Glutamatergic neuron (in vitro differentiated cells): ENCODE measurements around the gene CST6. TPM values are rescaled to one million over a fixed set of nuclear protein-coding genes. Genes with fewer than 3 reads are reported as not detected.
"Not testable (repeated sequence)": the region's sequence is repeated elsewhere in the genome, so short reads cannot be mapped to it uniquely, and the experiment has no call there.

Experiments
- DNase-seq: peaks from one replicate; pipeline ENCODE4 v3.0.0; 2022
- H3K27ac Mint-ChIP-seq: one replicate; pipeline ENCODE4 v1.8.0; 2020; ENCODE audit warnings: mild to moderate bottlenecking, mixed read lengths, inconsistent platforms; ENCODE audit not compliant: unreplicated experiment
- H3K27me3 Mint-ChIP-seq: one replicate; pipeline ENCODE4 v1.8.0; 2020; ENCODE audit warnings: mild to moderate bottlenecking, moderate library complexity, mixed read lengths, inconsistent platforms; ENCODE audit not compliant: unreplicated experiment
- H3K36me3 Mint-ChIP-seq: one replicate; pipeline ENCODE4 v1.8.0; 2020; ENCODE audit warnings: mild to moderate bottlenecking, mixed read lengths, inconsistent platforms; ENCODE audit not compliant: unreplicated experiment
- H3K4me1 Mint-ChIP-seq: one replicate; pipeline ENCODE4 v1.8.0; 2020; ENCODE audit warnings: mild to moderate bottlenecking, low read depth, mixed read lengths, inconsistent platforms; ENCODE audit not compliant: unreplicated experiment
- H3K4me3 Mint-ChIP-seq: one replicate; pipeline ENCODE4 v1.8.0; 2020; ENCODE audit warnings: mild to moderate bottlenecking, mixed read lengths, inconsistent platforms; ENCODE audit not compliant: unreplicated experiment
- H3K9me3 Mint-ChIP-seq: one replicate; pipeline ENCODE4 v1.8.0; 2020; ENCODE audit warnings: mild to moderate bottlenecking, moderate library complexity, mixed read lengths, inconsistent platforms; ENCODE audit not compliant: unreplicated experiment
- CTCF ChIP-seq: fragments of 200-600 bp; sonication (generic); IDR thresholded peaks from one replicate; pipeline ENCODE4 v1.5.0; 2021; ENCODE audit not compliant: partially characterized antibody, unreplicated experiment
- total RNA-seq: library from RNA; stranded (reverse); fragmentation: NEBNext Ultra II Directional; extraction: Animal tissue kit (Norgen Biotek cat#: 25700); gene quantifications from one replicate; pipeline ENCODE4 v1.2.1, GENCODE V29; 2021; ENCODE audit not compliant: unreplicated experiment

CST6 gene
- total RNA-seq, 1 donor from 2014 or later, result not detected

GRCh38 chr11:66020212-66020611 is 8.4 kb downstream of the CST6 start:
- H3K36me3 Mint-ChIP-seq, result no peaks in the 10 kb centered on the region
- peaks cover 16% of the 10 kb centered on the region for H3K27me3 Mint-ChIP-seq
- no peak overlapping the region for H3K4me3 Mint-ChIP-seq
- DNase-seq, result no peak
- no peak for TF ChIP-seq CTCF
- H3K9me3 Mint-ChIP-seq, result peaks cover 5% of the 10 kb centered on the region
- H3K4me1 Mint-ChIP-seq, result no peaks in the 10 kb centered on the region
- H3K27ac Mint-ChIP-seq, result no peak overlapping the region

DNA sequence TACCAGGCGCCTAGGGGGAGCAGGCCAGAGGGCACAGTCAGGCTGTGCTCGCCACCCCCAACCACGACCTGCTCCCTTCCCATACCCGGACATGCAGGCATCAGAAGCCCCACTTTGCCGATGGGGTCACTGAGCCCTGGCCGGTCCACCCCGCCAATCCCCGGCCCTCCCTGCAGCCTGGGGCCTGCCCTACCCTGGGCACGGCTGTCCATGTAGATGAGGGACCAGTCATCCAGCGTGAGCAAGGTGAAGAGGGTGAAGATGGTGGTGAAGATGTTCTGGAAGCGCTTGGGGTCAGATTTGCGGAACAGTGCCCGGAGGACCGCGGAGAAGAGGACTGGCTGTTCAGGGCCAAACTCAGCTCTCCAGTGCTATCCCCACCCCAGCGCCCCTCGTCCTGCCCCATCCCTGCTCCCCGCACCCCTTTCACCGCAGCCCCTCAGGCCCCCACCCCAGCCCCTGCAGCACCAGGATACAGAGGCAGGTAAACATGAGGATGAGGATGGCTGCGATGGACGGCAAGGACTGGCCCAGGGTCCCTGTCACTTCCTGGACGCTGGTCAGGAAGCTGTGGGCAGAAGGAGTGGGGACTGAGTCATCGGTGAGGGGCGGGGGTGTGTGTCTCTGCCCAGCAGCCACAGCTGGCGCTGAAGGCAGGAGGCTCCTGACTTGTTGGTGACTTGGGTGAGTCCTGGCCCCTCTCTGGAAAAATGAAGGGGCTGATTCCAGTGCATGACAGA is 9.0 kb downstream of the CST6 start:
- no peak for TF ChIP-seq CTCF
- H3K4me3 Mint-ChIP-seq, result no peak overlapping the region
- DNase-seq, result no peak
- H3K36me3 Mint-ChIP-seq, result no peaks in the 10 kb centered on the region
- no peaks in the 10 kb centered on the region for H3K4me1 Mint-ChIP-seq
- H3K27ac Mint-ChIP-seq, result no peak overlapping the region
- H3K9me3 Mint-ChIP-seq, result peaks cover 5% of the 10 kb centered on the region
- H3K27me3 Mint-ChIP-seq, result peaks cover 17% of the 10 kb centered on the region

DNA sequence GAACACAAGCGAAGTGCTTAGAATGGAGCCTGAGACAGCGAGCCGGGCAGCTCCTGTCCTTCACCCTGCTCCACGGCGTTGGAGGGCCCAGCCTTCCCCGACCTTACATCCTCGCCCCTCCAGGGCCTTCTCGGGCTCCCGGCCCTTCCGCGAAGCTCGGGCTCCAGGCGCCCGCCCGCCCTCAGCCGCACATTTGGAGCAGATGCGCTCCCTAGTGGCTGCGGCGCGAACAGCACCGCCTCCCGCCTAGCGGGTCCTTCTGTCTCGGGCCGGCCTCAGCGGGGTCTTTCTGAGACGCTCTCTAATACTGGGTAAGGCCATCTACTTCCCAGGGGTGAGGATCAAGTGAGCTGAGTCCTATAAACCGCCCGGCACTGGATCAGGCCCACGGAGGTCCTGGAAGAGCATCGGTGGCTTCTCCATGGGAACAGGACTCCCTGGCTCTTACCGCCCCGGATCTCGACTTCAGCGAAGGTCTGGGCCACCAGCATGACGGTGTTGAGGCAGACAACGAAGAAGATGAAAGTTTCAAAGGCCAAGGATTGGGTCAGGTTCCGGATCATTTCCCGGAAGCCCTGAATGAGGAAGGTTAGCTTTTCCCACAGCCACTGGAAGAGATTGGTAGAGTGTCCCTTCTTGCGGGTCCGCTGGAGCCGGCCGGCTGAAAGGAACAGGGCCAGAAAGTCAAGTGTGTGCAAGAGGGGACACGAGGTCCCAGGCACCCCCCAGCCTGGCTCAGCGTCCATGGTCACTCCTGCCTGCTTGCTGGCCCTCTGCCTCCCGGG is 10.8 kb downstream of the CST6 start:
- Mint-ChIP-seq H3K27me3 (peaks cover 17% of the 10 kb centered on the region), H3K4me3 (peak overlapping the region; percentile 34), H3K9me3 (peaks cover 5% of the 10 kb centered on the region), H3K27ac (no peak overlapping the region), H3K36me3 (no peaks in the 10 kb centered on the region), H3K4me1 (no peaks in the 10 kb centered on the region)
- DNase-seq, result peak; percentile 91
- TF ChIP-seq CTCF, result peak; percentile 97

DNA sequence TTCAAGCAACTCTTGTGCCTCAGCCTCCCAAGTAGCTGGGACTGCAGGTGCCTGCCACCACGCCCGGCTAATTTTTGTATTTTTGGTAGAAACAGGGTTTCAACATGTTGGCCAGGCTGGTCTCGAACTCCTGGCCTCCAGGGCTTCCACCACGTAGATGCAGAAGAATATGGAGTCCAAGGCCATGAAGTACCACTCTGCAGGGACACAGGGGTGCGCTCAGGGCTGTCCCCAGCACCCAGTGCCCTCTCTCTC is 11.3 kb downstream of the CST6 start:
- not testable (repeated sequence) for DNase-seq, H3K4me3 Mint-ChIP-seq, H3K9me3 Mint-ChIP-seq, H3K36me3 Mint-ChIP-seq, H3K4me1 Mint-ChIP-seq, H3K27ac Mint-ChIP-seq
- H3K27me3 Mint-ChIP-seq, result peaks cover 17% of the 10 kb centered on the region

- Mint-ChIP-seq H3K4me3 (no peak within 1 kb of the TSS), H3K36me3 (no peaks in the 10 kb centered on the region), H3K27me3 (peaks cover 17% of the 10 kb centered on the region), H3K9me3 (peaks cover 5% of the 10 kb centered on the region), H3K27ac (no peak within 1 kb of the TSS), H3K4me1 (no peaks in the 10 kb centered on the region)
- no peak for TF ChIP-seq CTCF
- DNase-seq, result no peak
Measured at GRCh38 chr11:66026017-66026529, 14.3 kb downstream of the CST6 start, which contains the start of gene CATSPER1. TSS of gene CATSPER1 (minus strand) at chr11:66026479. CDS start at chr11:66026379, 100 bp downstream.
